Esophagus mucosa (tissue), 1 donor: ENCODE data around the gene LOXHD1. TPM values are rescaled to one million over a fixed set of nuclear protein-coding genes. Genes with fewer than 3 reads are reported as not detected.

Experiments used
- ATAC-seq: fragments of 200-7000 bp; cut with Tn5 transposase; one replicate; pipeline ENCODE4 v1.9.1; 2020
- total RNA-seq: library from RNA; stranded (reverse); gene quantifications from one replicate; pipeline ENCODE4 v1.2.4, GENCODE V29; 2023
- donor health status: DM: yes; HTN: yes; CAD: no.

The LOXHD1 gene
- total RNA-seq, 1 donor from 2014 or later = 0.12 TPM

DNA sequence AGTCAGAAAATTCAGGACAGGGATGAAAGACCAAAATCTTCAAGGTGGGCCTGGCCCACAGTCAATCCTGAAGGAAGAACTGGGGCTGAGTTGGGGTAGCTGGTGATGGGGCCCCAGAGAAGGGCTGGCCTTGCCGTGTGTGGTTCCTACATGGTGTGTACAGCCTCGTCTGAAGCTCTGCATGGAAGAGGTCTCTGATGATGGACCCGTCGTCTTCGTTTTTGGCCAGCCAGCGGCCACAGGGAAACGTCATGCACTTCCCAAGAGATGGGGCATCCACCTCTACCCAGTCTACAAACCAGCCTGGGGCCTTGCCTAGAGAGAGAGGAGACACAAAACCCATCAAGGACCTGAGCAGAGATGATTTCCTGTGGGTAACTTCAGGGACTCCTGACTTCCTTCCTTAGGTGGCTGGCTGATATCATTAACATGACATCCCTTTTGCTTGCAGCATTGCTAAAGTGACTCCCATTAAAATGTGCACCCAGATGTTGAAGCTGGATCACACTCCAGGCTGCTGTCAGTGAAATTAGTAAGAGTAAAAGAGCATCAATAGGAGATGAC lies 115.3 kb downstream of the LOXHD1 start:
- ATAC-seq = no peak

DNA sequence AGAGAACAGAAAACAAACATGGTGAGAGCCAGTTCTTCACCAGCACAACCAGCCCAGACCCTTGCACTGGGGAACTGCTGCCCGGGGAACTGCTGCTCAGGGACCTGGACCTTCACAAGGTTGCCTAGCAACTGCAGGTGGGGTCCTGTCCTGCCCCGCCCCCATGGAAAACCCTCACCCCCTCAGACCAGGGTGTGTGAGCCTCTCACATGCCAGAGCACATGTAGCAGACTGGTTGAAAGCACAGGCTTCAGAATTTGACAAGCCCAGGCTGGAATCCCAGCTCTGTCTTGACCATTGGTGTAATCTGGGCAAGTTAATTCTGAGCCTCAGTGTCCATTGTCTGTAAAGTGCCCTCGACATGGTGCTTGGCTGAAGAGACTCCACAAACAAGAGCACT lies 118.6 kb downstream of the LOXHD1 start:
- ATAC-seq = no peak

DNA sequence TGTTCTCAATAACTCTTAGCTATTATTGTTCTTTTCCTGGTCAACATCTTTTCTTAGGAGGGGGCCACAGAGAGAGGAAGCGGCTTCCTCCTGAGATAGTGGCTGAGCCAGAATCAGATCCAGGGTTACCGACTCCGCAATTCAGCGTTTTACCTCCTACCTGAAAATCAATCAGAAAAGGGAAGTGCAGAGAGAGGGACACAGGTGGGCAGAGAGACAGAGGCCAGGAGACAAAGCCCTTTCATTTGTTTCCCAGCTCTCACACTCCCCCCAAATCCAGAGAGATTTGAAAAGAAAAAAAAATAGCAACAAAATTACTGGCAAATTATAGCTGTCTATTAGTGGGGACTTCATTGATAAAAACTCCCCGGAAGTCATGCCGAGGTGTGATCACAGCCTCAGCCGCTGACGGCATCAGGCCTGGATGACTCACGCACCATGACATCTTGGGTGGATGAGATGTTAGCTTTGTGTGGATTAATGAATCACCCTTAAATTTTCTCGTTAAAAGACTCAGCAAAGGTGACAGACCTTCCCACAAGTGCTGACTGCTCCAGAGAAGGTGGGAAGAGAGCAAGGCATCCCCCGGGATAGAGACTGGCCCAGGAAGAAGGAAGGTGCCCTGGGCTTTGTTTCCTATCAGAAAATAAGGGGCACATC lies 120.7 kb downstream of the LOXHD1 start:
- ATAC-seq = peak; percentile 93

DNA sequence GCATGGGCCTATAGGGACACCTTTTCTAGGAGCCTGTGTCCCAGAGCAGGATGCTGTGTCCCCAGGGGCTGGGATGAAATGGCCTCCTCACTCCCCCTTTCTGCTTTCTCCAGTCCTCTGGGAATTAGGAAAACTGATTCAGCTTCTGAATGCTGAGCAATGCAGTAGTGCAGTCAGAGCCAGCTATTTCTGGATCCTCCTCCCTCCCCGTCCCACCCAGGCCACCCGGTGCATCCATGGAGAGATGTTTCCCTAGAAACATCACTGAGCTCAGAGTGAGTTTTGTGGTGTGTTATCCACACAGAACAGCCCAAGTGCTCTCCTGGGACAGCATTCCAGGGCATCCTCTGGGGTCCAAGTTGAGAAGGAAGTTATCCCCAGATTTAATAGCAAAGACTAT lies 125.5 kb downstream of the LOXHD1 start:
- ATAC-seq = no peak

DNA sequence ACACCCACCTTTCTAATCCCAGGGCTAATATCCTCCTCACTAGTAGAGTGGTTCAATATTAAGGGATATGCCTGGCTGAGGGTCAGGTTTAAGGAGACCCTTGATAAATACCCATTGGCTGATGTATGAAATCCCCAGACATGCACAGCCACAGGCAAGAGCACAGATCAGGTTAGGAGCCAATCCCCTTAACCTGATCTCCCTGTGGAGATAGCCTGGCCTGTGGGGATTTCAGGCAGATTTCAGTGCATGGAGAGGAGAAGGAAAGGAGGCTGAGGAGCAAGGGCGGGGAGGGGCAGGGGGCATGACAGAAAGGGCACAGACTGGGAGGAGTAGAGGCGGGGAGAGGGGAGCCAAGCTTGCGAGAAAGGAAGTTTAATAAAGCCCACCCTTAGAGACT lies 129.0 kb downstream of the LOXHD1 start:
- no peak for ATAC-seq

DNA sequence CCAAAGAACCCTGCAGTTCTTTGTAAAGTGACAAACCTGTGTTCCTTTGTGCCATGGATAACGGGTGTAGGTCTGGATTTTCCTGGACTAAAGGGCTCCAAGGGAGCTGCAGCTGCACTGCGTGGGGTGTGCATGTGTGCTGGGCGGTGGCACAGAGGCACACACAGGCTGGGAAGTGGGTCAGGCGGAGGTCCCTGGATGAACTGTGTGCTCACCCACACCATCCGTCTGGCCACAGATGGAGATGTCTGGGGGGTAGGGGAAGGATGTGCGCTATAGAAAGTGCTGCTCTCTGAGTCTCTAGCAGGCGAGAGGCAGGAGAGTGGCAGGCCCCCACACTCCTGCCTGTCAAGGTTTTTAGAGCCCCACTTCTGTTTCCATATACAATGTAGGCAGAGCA lies 137.2 kb downstream of the LOXHD1 start:
- ATAC-seq = no peak

DNA sequence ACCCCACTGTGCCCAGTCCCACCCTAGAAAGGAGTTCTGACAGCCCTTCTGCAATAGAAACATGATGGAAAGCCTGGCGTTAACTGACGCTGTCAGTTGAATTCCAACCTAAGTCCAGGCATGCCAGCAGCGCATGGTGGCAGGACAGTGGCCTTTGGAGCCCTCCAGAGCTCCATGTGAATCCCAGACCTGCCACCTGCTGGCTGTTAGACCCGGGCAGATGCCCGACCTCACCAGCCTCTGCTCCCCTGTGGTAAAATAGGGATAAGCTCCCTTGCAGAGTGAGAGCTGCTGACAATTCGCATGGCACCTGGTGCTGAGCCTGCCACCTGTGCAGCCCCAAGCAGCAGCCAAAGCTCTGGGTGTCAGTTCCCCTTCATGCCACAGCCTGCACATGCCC lies 138.6 kb downstream of the LOXHD1 start:
- ATAC-seq = peak; percentile 43

DNA sequence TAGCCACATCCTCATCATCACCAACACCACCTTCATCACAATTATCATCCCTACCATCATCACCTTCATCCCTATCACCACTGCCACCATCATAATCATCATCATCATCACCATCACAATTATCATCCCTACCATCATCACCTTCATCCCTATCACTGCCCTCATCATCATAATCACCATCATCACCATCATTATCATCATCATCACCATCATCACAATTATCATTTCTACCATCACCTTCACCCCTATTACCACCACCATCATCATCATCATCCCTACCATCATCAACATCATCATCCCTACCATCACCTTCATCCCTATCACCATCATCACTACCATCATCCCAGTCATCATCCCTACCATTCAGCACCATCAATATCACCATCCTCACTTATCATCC lies 140.5 kb downstream of the LOXHD1 start:
- ATAC-seq = no peak

DNA sequence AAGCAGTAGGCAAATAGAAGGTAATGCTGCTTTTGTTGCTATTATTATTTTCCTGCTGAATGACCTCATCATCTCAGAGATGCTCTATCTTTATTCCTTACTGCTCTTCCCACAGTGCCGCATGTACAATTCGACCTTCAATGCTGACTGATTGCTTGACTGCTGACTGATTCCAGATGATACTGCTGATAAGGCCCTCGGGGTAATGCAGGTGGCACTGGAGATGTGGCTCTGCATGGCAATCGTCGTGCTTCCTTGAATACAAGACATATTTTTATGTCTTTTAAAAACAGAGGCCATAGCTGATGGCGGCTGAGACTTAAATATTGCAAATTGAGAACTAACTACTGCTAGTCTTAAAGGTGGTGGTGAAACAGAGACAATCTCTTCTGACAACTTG lies 146.6 kb downstream of the LOXHD1 start:
- ATAC-seq = no peak

DNA sequence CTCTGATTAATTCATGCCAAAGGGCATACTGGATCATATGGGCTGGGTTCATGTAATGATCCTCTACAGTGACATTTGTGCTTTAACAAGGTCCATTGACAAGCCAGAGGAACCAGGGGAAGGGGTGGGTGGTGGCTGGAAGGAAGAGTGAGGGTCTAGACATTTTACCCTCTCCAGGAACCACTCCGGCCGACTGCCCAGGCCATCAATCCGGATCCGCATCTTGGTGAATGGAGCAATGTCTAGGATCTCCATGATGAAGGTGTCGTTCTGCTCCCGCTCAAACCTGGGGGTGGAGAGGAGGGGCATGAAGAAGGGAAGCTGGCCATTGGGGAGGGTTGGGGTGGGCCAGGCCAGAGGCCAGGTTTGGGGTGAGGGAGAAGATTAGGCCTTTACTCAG lies 147.5 kb downstream of the LOXHD1 start:
- no peak for ATAC-seq

DNA sequence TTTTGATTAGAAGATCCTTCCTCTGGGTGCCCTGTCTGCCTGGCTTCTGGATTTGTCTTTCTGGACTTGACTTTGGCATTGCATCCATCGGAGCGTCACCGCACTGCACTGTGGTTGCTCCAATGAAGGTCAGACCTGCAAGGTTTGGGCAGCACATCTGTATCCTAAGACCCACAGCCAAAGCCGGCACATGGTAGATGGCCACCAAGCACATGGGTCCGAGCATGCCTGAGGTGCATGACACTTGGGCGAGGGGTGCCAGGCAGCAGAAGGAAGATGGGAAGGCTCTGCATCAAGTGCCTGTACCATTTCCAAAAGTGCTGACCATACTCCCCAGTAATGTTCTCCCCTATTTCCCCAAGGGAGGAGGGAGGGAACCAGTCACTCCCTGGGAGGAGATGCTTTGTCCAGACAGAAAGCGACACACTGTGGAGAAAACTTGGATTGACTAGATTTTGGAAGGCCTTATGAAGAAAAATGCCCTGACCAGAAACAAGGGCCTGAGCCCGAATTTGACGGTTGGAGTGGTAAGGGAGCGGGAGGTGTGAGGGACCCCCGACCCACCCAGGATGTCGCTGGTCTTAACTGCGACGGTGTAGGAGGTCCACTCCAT lies 149.9 kb downstream of the LOXHD1 start:
- no peak for ATAC-seq

DNA sequence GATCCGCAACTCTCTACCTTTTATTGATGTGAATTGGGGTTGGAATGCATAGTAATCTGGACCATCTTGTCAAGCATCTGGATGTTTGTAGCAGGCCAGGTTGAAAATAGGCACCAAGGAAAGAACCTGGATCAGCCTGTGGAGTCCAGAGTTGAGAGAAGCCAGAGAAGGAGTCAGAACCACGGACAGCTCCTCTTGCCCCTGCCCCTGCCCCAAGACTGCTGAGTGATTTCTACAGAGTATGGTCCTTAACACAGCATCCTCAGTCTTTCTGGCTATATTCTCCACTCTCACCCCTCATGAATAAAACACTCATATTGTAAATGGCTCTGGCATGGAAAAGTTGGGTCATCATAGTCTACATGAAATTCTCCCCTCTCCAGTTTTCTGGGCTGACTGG lies 154.6 kb downstream of the LOXHD1 start:
- ATAC-seq = no peak

DNA sequence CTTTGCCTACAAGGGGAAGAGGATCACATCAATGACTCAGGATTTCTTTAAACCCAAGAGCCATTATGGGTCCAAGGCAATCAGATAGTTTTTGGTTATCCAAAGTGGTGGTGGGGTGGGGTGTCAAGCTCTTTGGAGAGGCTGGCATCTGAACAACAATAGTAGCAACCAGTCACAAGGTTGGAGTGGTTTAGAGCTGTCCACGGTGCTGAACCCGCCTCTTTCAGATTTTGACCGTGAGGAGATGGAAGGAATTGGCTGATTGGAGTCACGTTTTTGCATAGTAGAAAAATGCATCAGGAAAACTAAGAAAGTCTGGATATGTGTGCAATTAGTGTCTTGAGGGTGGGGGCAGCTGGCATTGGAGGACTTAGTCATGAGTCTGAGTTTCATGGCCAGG lies 159.9 kb downstream of the LOXHD1 start:
- no peak for ATAC-seq

DNA sequence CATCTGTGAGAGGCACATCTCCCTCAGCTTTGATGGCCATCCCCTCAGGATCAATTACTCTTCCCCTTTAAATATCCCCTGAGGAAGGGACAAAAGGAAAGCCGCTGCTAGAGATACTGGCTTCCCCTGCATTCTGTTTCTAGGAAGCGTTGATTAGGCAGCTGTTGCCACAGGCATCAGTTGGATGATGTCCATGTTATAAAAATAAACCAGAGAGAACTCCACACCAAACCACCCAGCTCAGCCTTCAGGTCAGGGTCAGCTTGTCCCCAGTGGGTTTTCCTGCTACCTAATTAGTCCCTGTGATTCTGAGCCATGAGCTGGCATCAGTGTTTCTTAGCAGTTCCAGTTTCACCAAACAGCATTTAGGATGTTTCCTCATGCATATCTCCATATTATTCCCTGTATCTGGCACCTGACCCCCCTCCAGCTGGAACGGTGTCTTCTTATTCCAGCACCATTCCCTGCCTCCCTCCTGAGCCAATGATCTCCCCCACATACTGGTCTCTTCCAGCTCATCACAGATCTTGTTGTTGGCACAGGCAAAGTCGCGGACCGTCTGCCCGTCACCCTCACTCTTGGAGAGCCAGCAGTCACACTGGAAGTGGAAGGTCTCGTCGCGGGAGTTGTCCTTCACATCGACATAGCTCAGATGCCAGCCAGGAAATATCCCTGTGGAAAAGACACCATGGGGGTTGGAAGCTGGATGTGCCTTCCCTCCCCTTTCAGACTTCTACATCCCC lies 168.4 kb downstream of the LOXHD1 start:
- no peak for ATAC-seq

DNA sequence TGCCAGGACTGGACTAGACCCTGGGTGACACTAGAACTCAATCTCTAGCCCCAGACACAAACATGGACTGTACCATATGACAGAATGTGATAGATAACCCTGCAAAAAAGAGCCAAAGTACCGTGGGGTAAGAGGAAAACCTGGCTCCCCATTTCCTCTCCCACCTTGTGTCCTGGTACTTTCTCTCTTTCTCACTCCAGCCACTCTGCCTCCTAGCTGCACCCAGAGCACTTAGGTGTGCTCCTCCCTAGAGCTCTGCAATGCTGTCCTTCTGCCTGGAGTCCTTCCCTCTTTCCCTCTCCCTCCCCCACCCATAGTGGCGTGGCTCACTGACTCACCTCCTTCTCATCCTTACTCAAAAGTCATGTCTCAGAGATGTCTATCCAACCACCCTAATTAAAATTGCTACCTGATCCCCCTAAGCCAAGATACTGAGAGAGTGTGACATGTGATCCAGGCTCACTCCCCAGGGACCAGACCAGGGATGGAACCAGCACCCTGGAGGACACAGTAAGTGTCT lies 171.3 kb downstream of the LOXHD1 start:
- peak; percentile 56 for ATAC-seq

DNA sequence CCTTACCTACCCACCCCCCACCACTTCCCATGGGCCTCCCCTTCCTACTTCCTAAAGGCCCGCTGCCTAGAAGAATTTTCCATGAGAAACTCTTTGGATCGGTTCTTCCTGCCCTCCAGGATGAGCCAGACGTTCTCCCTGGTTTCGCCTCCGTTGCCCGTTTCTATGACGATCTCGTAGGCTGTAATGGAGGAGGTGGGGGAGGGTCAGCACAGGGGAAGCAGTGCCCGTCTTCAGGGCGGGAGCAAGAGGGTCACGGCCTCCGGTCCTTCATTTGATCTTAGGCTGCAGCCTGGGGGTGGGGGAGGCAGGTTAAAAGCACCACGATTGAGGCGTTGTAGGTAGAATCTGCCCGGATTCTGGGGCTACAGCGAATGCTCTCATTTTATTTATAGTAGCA lies 172.0 kb downstream of the LOXHD1 start:
- no peak for ATAC-seq

DNA sequence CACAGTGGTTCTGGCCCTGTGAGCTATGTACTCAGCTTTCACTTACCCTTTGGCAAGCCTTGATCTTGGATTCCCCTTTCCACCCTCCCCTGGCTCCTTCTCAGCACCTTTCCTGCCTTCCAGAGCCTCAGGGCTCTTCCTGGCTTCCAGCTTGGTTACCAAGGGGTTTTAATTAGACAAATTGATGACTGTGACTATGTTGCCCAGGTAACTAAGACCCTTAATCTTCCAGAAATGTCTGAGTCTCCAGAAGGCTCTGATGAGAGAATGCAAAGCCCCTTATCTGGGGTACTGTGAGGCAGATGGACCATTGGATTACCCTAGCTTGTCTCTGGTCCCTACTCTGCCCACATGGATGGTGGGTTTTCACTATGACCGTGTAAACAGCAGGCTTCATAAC lies 174.2 kb downstream of the LOXHD1 start:
- no peak for ATAC-seq

DNA sequence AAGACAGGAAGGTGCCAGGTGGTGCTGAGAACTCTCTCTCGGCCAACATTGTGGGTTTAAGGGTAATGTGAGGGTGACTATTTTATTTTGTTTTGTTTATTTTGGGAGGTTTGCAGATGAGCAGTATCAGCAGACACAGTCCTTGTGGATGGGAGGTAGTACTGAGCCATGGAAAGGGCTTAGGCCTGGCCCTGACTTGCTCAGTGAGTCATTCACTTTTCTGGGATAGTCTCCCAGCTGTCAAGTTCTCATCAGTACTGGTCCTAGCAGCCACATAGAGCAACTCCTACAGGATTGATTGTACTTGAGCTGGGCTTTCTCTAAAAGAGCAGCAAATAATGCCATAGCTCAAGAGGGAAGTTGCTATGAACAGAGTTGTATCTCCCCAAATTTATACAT lies 175.2 kb downstream of the LOXHD1 start:
- peak; percentile 85 for ATAC-seq

DNA sequence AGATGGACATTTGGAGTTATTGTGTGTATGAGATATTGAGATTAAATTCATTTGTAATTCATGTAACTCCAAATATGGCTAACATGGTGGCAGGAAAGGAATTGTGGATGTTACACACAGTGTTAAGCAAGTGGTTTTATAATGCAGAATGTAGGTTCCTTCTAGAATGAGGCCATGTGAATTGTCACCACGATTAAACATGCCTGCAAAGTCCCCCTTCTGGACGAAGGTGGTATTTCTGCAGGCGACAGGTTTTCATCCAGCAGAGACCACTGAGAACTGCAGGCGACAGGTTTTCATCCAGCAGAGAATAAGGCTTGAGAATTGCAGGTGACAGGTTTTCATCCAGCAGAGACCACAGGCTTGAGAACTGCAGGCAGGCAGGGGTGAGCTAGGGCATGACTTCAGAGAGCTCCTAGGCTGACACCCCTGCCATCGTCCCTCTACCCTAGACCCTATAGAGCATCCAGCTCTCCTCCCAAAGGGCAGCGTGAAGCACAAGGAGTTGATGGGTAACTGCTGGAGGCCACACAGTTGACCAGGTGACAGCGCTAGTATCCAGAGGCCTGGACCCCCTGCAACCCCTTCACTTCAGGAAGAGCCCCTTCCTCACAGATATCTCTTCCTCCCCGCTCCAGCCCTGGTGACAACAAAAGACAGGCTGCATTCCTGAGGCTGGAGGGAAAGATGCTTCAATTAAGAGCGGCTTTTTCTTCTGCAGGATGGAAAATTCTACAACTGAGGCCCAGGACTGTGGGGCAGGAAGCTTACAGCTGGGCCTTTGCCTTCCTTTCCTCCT lies 175.8 kb downstream of the LOXHD1 start:
- no peak for ATAC-seq

DNA sequence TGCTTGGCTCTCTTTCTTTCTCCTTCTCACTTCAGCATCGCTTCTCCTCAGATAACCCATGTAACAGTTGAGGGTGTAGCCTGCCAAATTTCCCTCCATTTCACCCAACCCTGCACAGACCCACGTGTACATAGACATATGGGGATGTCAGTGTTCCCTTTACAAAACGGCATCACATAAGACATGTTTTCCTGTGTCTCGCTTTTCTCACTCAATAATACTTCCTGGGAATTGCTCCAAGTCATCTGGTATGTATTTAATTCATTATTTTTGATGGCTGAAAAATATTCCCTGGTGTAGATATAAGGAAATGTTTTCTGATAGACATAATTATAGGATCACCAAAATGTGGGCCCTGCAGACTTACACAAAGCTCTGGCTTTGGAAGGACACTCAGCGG lies 176.8 kb downstream of the LOXHD1 start:
- no peak for ATAC-seq

DNA sequence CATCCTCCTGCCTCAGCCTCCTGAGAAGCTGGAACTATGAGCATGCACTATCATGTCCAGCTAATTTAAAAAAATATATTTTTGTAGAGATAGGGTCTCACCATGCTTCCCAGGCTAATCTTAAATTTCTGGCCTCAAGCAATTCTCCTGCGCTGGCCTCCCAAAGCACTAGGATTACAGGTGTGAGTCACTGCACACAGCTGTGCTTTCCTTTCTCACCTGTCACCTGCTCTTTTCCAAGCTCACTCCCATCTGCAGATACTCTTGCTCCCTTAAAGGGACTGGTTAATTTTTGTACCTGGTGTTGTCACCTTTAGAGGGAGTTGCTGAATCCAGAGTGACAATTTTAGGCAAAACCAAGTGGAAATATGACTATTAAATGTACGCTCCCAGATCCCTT lies 178.2 kb downstream of the LOXHD1 start:
- no peak for ATAC-seq

DNA sequence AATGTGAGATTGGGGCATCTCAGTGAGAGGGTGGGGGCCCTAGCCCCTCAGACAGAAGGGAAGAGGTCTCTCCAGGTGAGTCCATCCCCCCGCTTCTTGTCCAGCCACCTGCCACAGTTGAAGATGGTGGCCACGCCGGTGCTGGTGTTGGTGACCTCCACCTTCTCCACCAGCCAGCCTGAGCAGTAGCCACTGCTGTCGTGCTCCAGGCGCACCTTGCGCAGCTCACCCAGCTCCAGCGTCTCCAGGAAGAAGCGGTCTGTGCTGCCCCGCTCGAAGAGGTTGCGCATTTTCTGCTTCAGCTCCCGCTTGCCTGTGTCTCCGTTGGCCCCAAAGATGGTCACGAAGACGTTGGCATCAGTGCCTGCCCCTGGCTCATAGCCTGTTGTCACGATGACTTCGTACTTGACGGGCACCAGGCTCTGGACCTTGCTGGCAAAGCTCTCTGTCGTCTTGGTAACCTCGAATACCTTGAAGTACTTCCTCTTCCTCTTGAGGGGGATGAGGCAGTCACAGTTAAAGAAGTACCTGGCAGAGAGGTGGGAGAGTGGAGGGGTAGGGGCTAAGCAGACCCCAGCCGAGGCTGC lies 179.5 kb downstream of the LOXHD1 start:
- ATAC-seq = no peak
